ENCODE results near the gene SLC3A2.
"Not testable (repeated sequence)": the region's sequence is repeated elsewhere in the genome, so short reads cannot be mapped to it uniquely, and the experiment has no call there.

SLC3A2 gene

GRCh38 chr11:62930157-62930556, 49.5 kb downstream of the SLC3A2 start:
- TF ChIP-seq CTCF (conservative IDR thresholded peaks at IDR 0.05; ENCODE audit: low read depth, low read length), result no peak
- DNase-seq (ENCODE audit: low read depth), result no peak

GRCh38 chr11:62930666-62931065, 50.0 kb downstream of the SLC3A2 start:
- DNase-seq (ENCODE audit: low read depth), result no peak
- no peak for TF ChIP-seq CTCF (conservative IDR thresholded peaks at IDR 0.05; ENCODE audit: low read depth, low read length)
- H3K4me3 ChIP-seq (ENCODE audit: low read length), result no peak overlapping the region

More at GRCh38 chr11:62930157-62930556, 49.5 kb downstream of the SLC3A2 start:
- H3K4me3 ChIP-seq (ENCODE audit: low read length), result no peak overlapping the region

GRCh38 chr11:62931499-62932278, 51.0 kb downstream of the SLC3A2 start:
- H3K4me3 ChIP-seq (ENCODE audit: low read length), result no peak overlapping the region
- DNase-seq (ENCODE audit: low read depth), result no peak
- TF ChIP-seq CTCF (conservative IDR thresholded peaks at IDR 0.05; ENCODE audit: low read depth, low read length), result no peak

- no peak overlapping the region for H3K4me3 ChIP-seq (ENCODE audit: low read length)
- no peak for TF ChIP-seq CTCF (conservative IDR thresholded peaks at IDR 0.05; ENCODE audit: low read depth, low read length)
- DNase-seq (ENCODE audit: low read depth), result no peak
These were observed 52.6 kb downstream of the SLC3A2 start for GRCh38 chr11:62933285-62933684.

- H3K4me3 ChIP-seq (ENCODE audit: low read length), result no peak overlapping the region
- no peak for TF ChIP-seq CTCF (conservative IDR thresholded peaks at IDR 0.05; ENCODE audit: low read depth, low read length)
- no peak for DNase-seq (ENCODE audit: low read depth)
These were observed 53.2 kb downstream of the SLC3A2 start for GRCh38 chr11:62933750-62934495.

GRCh38 chr11:62934496-62934785, 53.7 kb downstream of the SLC3A2 start:
- H3K4me3 ChIP-seq (ENCODE audit: low read length), result no peak overlapping the region
- DNase-seq (ENCODE audit: low read depth), result no peak
- no peak for TF ChIP-seq CTCF (conservative IDR thresholded peaks at IDR 0.05; ENCODE audit: low read depth, low read length)

- DNase-seq (ENCODE audit: low read depth); H3K4me3 ChIP-seq (ENCODE audit: low read length): not testable (repeated sequence)
These were observed 56.8 kb downstream of the SLC3A2 start for GRCh38 chr11:62937528-62937927.
